ENCODE measurements around the gene ATP2B3.

ATP2B3 gene

GRCh38 chrX:153560000-153560399 lies 42.6 kb downstream of the ATP2B3 start:
- no peaks in the 10 kb centered on the region for H3F3A ChIP-seq (ENCODE audit: insufficient read depth, low read length)
- no peaks in the 10 kb centered on the region for H3K36me3 ChIP-seq (replicated peaks; ENCODE audit: insufficient read depth, low read length)
- H3K79me2 ChIP-seq (ENCODE audit: low read length), result no peaks in the 10 kb centered on the region
- H3K9me2 ChIP-seq (replicated peaks; ENCODE audit: insufficient read depth, low read length), result no peaks in the 10 kb centered on the region
- no peak overlapping the region for H3K9ac ChIP-seq (ENCODE audit: low read length)
- no peaks in the 10 kb centered on the region for H3K9me3 ChIP-seq (replicated peaks; ENCODE audit: insufficient read depth, low read length)
- no peak overlapping the region for H3K27ac ChIP-seq (ENCODE audit: low read length)
- H3K4me1 ChIP-seq (ENCODE audit: low read length), result no peaks in the 10 kb centered on the region
- DNase-seq, result no peak
- no peak overlapping the region for H3K4me2 ChIP-seq (ENCODE audit: low read depth, low read length)
- H4K20me1 ChIP-seq (ENCODE audit: insufficient read depth, low read length), result no peaks in the 10 kb centered on the region
- no peak overlapping the region for H2AFZ ChIP-seq (ENCODE audit: low read length)
- no peak overlapping the region for H3K4me3 ChIP-seq (ENCODE audit: low read length)
- H3K27me3 ChIP-seq (replicated peaks; ENCODE audit: insufficient read depth, low read length), result peaks cover 60% of the 10 kb centered on the region
- TF ChIP-seq CTCF (IDR thresholded peaks at IDR 0.05; ENCODE audit: low read length), result no peak
- no peak for TF ChIP-seq EZH2phosphoT487 (IDR thresholded peaks at IDR 0.05; ENCODE audit: low read length)
- no peak for TF ChIP-seq EZH2 (optimal IDR thresholded peaks at IDR 0.05; ENCODE audit: low read depth, low read length)

- H2AFZ ChIP-seq (ENCODE audit: low read length), result no peak overlapping the region
- no peak overlapping the region for H3K9ac ChIP-seq (ENCODE audit: low read length)
- no peak overlapping the region for H3K4me2 ChIP-seq (ENCODE audit: low read depth, low read length)
- H3F3A ChIP-seq (ENCODE audit: insufficient read depth, low read length), result no peaks in the 10 kb centered on the region
- no peaks in the 10 kb centered on the region for H3K9me2 ChIP-seq (replicated peaks; ENCODE audit: insufficient read depth, low read length)
- TF ChIP-seq CTCF (IDR thresholded peaks at IDR 0.05; ENCODE audit: low read length) (no peak), EZH2 (optimal IDR thresholded peaks at IDR 0.05; ENCODE audit: low read depth, low read length) (no peak), EZH2phosphoT487 (IDR thresholded peaks at IDR 0.05; ENCODE audit: low read length) (no peak)
- no peaks in the 10 kb centered on the region for H3K79me2 ChIP-seq (ENCODE audit: low read length)
- H3K27ac ChIP-seq (ENCODE audit: low read length), result no peak overlapping the region
- peaks cover 60% of the 10 kb centered on the region for H3K27me3 ChIP-seq (replicated peaks; ENCODE audit: insufficient read depth, low read length)
- DNase-seq, result no peak
- no peak overlapping the region for H3K4me3 ChIP-seq (ENCODE audit: low read length)
- H4K20me1 ChIP-seq (ENCODE audit: insufficient read depth, low read length), result no peaks in the 10 kb centered on the region
- H3K4me1 ChIP-seq (ENCODE audit: low read length), result no peaks in the 10 kb centered on the region
- H3K9me3 ChIP-seq (replicated peaks; ENCODE audit: insufficient read depth, low read length), result no peaks in the 10 kb centered on the region
- H3K36me3 ChIP-seq (replicated peaks; ENCODE audit: insufficient read depth, low read length), result no peaks in the 10 kb centered on the region
Measured at GRCh38 chrX:153560466-153560865, 43.0 kb downstream of the ATP2B3 start.

GRCh38 chrX:153561337-153561736 lies 43.9 kb downstream of the ATP2B3 start:
- Histone ChIP-seq H3K4me2 (ENCODE audit: low read depth, low read length) (no peak overlapping the region), H3K9me3 (replicated peaks; ENCODE audit: insufficient read depth, low read length) (no peaks in the 10 kb centered on the region), H3K79me2 (ENCODE audit: low read length) (no peaks in the 10 kb centered on the region), H3K27me3 (replicated peaks; ENCODE audit: insufficient read depth, low read length) (peaks cover 54% of the 10 kb centered on the region), H3K9ac (ENCODE audit: low read length) (no peak overlapping the region), H3F3A (ENCODE audit: insufficient read depth, low read length) (no peaks in the 10 kb centered on the region), H3K4me1 (ENCODE audit: low read length) (no peaks in the 10 kb centered on the region), H3K4me3 (ENCODE audit: low read length) (no peak overlapping the region), H3K36me3 (replicated peaks; ENCODE audit: insufficient read depth, low read length) (no peaks in the 10 kb centered on the region), H2AFZ (ENCODE audit: low read length) (no peak overlapping the region), H4K20me1 (ENCODE audit: insufficient read depth, low read length) (no peaks in the 10 kb centered on the region), H3K9me2 (replicated peaks; ENCODE audit: insufficient read depth, low read length) (no peaks in the 10 kb centered on the region), H3K27ac (ENCODE audit: low read length) (no peak overlapping the region)
- no peak for TF ChIP-seq EZH2phosphoT487 (IDR thresholded peaks at IDR 0.05; ENCODE audit: low read length)
- no peak for TF ChIP-seq EZH2 (optimal IDR thresholded peaks at IDR 0.05; ENCODE audit: low read depth, low read length)
- TF ChIP-seq CTCF (IDR thresholded peaks at IDR 0.05; ENCODE audit: low read length), result no peak
- no peak for DNase-seq
